Hematopoietic multipotent progenitor cell treated with erythropoietin and hydrocortisone succinate and interleukin-3 and kit ligand, for 4 days (in vitro differentiated cells): ENCODE data around the gene CDC20.
"Not testable (repeated sequence)": the region's sequence is repeated elsewhere in the genome, so short reads cannot be mapped to it uniquely, and the experiment has no call there.

Experiments
- DNase-seq: peaks from one replicate; pipeline ENCODE4 v3.0.0-alpha.2; 2015

The CDC20 gene

DNA sequence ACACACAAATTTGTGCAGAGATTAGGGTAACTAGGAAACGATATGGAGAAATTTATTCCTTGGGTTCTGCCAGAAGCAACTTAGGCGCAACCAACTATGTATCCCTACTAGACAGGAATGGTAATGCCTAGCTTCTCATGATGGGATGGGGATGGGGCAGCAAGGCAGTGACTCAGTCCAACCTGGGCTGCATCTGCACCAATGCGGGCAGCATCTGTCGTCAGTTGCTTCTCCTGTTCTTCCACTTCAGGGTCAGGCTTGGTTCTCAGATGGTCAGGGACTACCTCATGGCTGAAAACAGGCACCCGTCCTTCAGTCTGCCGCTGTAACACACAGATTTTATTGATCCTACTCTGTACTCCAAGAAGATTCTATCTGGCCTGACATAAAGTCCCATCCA lies 27.9 kb downstream of the CDC20 start:
- no peak for DNase-seq

DNA sequence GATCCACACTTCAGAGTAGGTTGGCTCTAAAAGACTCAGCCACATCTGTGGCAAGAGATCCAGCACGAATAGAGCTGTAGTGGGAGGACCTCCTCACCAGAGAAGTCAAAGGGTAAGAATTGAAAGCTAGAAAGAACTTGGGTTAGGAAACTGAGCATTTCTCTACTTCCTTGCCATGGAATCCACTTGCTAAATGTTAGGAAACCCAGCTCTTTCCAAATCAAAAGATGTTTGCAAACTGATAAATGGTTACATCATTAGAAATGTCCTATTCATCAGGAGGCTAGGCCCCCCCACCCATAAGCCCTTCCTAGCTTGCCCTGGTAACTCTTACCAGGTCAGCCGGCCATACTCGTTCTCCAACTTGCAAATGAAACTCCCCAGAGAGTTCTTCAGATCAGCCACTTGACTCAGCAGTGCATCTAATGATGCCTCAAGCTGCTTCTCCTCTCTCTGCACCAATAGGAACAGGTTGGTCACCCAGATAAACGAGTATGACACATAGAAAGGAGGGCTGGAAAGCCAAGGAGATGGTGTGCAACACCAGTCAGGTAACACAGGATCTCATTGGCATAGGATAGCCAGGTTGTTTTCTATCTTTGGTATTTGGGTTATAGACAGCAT lies 29.3 kb downstream of the CDC20 start:
- no peak for DNase-seq

DNA sequence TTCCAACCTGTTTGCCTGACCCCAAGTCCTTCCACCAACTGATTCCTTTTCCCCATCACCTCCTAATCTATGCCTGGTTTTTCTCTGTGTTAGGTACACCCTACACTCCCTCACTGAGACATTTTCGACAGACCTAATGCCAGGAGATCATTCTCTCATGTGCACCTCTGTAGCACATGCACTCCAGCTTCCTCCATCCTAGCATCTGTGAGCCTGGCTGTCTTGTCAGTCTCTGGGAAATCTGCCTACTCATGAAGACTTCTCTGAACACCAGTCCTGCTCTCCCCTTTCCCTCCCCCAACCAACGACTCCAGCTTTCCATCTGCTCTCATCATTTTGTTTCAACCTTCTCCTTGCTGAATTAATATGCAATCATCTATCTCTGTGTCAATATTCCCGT lies 29.8 kb downstream of the CDC20 start:
- no peak for DNase-seq

DNA sequence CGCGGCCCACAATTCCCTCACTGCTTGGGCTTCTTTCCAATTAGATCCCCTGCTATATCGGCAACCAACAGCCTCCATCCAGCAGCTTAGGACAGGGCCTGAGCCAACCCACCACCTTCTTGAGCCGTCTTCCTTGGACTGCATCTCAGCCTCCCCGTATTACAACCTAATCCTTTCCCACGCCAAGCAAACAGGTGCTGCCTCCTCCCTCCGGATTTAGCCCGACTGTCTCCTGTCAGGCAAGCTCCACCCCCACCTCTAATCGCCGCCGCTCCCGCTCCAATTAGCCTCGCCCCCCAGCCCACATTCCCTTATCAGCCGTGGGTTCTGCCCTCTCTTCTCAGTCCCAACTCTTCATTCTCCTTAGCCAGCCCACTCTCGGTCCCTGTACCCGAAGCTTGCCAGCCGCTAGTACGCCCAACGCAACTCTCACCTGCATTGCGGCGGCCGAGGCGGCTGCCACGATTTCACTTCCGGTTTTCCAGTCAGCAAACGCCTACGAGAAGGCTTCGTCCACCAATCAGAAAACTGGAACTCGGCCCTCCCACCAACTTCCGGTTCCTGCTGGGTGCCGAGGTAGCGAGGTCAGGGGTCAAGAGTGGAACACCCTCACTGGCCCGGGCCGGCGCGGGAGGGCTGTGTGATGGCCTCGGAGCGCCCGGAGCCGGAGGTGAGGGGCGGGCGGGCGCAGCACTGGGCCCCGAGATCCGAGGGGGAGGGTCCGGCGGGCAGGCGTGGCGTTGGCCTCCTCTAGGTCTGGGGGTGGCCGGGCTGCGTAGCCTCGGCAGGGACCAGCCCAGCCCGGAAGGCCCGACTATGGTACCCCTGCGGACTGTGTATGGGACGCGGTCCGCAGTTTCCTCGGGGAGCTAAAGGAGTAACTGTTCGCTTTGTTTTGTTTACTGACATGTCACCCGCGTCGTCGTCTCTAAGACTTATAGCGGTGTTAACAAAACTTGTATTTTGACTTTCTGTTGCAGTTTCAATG lies 30.8 kb downstream of the CDC20 start, which contains the start of the genes MED8 and SZT2:
Gene MED8 (minus strand): TSS at position 475 of the 988 bp plus-strand sequence. CDS start 36 bp downstream, at position 439.
Gene SZT2 (plus strand): TSS at position 574 of the 988 bp plus-strand sequence. CDS start 70 bp downstream, at position 644.
- DNase-seq: peak; percentile 97

DNA sequence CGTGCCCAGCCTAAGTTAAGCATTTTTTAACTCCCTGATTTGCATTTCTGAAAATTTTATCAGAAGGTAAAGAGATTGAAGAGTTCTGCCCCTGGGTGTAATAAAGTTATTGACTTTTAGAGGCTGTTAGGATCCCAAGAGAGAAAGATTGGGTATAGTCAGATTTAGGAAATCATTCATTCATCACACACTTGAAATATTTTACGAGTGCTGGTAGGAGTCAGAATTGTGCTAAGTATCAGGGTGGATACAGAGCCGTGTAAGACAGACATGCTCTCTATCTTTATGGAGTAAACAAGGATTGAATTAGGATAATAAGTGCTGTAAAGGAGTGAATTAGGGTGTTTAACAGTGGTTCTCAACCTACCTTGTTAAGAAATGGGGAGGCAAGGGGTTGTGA lies 33.9 kb downstream of the CDC20 start:
- DNase-seq: no peak

DNA sequence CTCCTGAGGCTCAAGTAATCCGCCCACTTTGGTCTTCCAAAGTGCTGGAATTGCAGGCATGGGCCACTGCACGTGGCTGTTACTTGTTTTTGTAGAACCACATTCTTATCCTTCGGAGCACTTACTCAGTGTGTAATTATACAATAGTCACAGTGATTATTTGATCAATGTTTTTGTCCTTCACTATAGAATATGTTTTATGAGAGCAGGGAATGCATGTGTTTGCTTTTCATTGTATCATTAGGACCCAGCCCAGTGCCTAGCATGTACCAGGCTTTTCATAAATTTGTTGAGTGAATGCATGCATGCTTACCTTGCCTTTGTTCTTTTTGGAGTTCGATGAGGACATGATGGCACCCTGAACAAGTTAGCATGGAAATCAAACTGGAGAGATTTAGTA lies 36.7 kb downstream of the CDC20 start:
- no peak for DNase-seq

DNA sequence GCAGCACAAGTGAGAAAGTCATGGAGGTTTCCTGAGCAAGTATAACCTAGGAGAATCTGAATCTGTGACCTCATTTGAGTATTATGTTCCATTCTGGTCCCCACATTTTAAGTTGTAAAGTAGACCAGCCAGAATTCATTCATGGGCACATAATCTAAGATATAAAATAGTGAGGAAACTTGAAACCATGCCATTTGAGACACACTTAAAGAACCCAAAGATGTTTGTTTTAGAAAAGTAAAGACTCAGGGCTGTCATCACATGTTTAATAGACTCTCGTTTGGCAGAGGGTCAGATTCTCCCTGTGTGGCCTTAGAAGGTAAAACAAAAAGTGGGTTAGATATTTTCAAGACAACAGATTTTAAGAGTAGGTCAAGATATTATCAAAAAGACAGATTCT lies 37.3 kb downstream of the CDC20 start:
- no peak for DNase-seq

DNA sequence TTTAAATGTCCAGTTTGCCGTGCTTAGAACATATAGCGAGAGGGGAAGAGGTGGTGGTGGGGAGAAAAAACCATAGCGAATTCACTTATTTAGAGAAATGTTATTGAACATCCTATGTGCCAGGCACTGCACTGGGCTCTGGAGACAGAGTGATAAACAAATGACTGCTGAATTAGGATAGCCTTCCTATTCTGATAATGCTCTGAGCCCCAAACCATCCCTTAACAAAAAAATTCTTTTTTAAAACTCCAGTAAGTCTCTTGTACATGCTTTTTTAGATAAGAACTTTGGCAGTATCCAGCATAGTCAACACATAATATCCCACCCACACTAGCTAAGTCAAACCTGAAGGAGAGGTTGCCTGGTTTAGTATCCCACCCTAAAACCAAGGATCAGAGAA lies 39.4 kb downstream of the CDC20 start:
- peak; percentile 58 for DNase-seq

DNA sequence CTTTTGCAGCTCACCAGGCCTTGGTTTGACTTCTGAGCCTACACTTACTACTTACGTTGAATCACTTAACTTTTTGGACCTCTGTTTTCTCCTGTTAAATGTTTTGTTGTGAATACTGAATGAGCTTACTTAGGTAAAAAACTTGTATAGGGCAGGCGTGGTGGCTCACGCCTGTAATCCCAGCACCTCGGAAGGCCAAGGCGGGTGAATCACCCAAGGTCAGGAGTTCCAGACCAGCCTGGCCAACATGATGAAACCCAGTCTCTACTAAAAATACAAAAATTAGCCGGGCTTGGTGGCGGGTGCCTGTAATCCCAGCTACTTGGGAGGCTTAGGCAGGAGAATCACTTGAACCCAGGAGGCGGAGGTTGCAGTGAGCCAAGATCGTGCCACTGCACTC lies 41.7 kb downstream of the CDC20 start:
- not testable (repeated sequence) for DNase-seq

DNA sequence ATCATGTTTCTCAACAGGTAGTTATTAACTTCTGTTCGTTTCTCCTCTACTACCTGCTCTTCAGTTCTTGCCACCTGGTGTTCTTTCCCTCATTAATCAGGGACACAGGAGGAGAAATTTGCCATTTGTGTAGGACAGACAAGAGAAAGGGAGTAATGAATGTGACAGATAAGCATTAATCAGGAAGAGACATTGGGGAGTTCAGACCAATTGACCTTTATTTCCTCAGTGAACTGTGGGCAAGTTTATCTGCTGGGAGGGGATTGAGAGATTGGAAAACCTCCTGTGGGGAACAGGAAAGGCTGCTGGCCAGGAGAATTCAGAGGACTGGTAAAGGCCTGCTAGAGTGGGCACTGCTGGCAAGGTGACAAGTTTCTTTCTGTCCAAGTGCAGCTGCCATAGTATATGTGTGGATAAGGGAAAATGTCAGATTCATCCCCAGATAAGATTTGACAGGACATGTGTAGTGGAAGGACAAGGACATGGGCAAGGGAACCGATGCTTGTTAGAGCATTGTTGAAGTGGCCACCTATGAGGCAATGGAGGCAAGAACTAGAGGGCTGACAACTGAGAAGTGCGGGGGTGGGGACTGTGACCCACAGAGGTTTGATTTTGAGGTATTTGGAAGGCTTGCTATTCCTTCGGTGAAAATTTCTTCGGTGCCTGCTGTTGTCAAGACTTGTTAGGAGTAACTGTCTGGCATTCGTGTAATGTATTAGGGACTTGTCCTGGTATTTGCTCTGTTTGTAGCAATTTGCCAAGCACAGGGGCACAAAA lies 43.5 kb downstream of the CDC20 start:
- DNase-seq: peak; percentile 30

DNA sequence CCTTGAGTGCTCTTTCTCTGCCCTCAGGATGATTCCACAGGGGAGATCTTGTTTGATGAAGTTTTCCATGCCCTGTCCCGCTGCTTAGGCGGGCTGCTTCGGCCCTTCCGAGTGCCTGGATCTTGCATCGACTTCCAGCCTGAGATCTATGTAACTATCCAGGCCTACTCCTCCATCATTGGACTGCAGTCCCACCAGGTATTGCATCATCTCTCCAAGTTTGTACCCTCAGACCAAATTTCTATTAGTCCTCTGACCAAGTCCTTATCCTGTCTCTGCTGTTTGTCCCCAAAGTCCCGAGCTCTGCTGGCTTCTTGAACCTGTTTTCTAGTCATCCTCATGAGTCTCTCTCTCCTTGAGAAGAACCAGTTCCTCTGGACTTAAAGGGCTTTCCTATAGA lies 45.6 kb downstream of the CDC20 start:
- no peak for DNase-seq

DNA sequence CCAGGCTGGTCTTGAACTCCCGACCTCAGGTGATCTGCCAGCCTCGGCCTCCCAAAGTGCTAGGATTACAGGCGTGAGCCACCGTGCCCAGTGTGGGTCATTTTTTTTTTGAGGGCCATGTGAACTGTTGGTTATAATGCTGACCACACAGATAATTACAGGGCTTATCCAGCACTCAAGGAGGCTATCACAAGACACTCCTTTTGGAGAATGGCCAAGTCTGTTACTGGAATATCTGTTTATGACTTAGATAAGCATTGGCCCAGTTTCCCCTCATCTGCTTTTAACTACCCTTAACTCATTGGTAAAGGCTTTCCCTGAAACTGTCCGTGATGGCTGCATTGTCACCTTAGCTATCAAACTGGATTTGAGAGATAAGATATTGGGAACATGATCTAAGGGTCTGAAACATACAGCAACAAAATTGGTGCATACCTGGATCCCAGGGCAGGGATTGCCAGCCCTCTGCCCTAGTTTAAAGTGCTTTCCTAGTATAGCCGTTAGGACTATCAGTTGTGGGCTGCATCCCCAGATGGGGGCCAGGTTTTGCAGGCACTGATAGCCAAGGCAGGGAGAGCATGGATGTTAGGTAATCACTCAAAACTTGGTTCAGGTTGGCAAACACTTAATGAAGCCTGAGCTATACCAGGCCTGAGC lies 46.6 kb downstream of the CDC20 start:
- peak; percentile 95 for DNase-seq

DNA sequence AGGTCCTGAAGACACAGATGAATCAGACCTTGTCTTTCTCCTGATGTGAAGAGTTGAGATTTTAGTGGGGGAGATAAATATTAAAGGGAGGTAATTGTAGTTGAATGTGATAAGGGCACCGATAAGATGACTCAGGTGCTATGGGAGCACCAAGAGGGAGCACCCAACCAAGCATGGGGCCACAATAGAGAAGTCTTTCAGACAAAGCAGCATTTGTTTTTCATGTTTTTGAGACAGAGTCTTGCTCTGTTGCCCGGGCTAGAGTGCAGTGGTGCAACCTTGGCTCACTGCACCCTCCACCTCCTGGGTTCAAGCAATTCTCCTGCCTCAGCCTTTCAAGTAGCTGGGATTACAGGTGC lies 47.1 kb downstream of the CDC20 start:
- no peak for DNase-seq

DNA sequence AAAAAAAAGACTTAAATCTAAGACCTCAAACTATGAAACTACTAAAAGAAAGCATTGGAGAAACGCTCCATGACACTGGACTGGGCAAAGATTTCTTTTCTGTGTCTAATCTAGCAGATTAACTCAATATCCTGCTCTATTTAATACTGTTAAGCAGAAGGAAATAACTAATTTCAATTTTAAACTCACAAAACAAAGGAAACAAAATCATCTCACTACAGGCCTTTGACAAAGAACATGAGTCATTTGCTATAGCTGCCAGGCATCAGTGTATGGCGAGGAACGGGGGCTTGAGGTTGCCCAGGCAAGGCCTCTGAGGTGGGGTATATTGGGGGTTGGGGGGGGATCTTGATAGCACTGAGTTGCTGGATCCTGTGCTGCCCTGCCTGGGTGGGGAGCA lies 51.8 kb downstream of the CDC20 start:
- DNase-seq: no peak
